ENCODE results near the gene TPP1.

DNA sequence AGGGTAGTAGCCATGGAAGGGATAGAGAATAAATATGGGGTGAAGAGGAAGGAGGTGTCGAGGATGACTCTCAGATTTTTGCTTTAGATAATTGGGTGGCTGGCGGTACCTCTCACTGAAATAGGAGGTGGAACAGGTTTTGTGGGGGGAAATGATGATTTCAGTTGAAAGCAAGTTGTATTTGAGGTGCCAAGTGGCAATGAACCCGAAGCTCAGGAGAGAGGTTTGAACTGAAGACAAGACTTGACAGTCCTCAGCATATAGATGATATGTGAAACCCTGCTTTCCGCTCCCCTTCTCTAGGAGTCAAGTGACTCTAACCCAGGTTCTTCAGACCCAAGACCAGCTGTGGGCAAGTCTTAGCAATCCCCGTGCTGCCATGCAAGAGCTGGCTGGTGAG lies 49.5 kb downstream of the TPP1 start:
- TF ChIP-seq, protein P1, sequence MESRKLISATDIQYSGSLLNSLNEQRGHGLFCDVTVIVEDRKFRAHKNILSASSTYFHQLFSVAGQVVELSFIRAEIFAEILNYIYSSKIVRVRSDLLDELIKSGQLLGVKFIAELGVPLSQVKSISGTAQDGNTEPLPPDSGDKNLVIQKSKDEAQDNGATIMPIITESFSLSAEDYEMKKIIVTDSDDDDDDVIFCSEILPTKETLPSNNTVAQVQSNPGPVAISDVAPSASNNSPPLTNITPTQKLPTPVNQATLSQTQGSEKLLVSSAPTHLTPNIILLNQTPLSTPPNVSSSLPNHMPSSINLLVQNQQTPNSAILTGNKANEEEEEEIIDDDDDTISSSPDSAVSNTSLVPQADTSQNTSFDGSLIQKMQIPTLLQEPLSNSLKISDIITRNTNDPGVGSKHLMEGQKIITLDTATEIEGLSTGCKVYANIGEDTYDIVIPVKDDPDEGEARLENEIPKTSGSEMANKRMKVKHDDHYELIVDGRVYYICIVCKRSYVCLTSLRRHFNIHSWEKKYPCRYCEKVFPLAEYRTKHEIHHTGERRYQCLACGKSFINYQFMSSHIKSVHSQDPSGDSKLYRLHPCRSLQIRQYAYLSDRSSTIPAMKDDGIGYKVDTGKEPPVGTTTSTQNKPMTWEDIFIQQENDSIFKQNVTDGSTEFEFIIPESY (IDR thresholded peaks at IDR 0.05) = no peak
- TF ChIP-seq, protein P2, sequence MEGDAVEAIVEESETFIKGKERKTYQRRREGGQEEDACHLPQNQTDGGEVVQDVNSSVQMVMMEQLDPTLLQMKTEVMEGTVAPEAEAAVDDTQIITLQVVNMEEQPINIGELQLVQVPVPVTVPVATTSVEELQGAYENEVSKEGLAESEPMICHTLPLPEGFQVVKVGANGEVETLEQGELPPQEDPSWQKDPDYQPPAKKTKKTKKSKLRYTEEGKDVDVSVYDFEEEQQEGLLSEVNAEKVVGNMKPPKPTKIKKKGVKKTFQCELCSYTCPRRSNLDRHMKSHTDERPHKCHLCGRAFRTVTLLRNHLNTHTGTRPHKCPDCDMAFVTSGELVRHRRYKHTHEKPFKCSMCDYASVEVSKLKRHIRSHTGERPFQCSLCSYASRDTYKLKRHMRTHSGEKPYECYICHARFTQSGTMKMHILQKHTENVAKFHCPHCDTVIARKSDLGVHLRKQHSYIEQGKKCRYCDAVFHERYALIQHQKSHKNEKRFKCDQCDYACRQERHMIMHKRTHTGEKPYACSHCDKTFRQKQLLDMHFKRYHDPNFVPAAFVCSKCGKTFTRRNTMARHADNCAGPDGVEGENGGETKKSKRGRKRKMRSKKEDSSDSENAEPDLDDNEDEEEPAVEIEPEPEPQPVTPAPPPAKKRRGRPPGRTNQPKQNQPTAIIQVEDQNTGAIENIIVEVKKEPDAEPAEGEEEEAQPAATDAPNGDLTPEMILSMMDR (IDR thresholded peaks at IDR 0.05; ENCODE audit: low read depth, low read length, missing input control) = no peak
- TF ChIP-seq, protein P3, sequence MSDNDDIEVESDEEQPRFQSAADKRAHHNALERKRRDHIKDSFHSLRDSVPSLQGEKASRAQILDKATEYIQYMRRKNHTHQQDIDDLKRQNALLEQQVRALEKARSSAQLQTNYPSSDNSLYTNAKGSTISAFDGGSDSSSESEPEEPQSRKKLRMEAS (IDR thresholded peaks at IDR 0.05) = no peak
- TF ChIP-seq RAD21 (IDR thresholded peaks at IDR 0.05) (no peak), TAF1 (conservative IDR thresholded peaks at IDR 0.05) (no peak), GABPA (IDR thresholded peaks at IDR 0.05 in 1 of 2, conservative IDR thresholded peaks at IDR 0.05 in 1 of 2) (no peak), EGR1 (IDR thresholded peaks at IDR 0.05; ENCODE audit: low read depth in 2 of 2) (no peak), YY1 (IDR thresholded peaks at IDR 0.05) (no peak), JUND (IDR thresholded peaks at IDR 0.05) (no peak), SP1 (IDR thresholded peaks at IDR 0.05) (no peak), HNF4A (conservative IDR thresholded peaks at IDR 0.05) (no peak), HNF4G (IDR thresholded peaks at IDR 0.05) (no peak)
- TF ChIP-seq, protein P4, sequence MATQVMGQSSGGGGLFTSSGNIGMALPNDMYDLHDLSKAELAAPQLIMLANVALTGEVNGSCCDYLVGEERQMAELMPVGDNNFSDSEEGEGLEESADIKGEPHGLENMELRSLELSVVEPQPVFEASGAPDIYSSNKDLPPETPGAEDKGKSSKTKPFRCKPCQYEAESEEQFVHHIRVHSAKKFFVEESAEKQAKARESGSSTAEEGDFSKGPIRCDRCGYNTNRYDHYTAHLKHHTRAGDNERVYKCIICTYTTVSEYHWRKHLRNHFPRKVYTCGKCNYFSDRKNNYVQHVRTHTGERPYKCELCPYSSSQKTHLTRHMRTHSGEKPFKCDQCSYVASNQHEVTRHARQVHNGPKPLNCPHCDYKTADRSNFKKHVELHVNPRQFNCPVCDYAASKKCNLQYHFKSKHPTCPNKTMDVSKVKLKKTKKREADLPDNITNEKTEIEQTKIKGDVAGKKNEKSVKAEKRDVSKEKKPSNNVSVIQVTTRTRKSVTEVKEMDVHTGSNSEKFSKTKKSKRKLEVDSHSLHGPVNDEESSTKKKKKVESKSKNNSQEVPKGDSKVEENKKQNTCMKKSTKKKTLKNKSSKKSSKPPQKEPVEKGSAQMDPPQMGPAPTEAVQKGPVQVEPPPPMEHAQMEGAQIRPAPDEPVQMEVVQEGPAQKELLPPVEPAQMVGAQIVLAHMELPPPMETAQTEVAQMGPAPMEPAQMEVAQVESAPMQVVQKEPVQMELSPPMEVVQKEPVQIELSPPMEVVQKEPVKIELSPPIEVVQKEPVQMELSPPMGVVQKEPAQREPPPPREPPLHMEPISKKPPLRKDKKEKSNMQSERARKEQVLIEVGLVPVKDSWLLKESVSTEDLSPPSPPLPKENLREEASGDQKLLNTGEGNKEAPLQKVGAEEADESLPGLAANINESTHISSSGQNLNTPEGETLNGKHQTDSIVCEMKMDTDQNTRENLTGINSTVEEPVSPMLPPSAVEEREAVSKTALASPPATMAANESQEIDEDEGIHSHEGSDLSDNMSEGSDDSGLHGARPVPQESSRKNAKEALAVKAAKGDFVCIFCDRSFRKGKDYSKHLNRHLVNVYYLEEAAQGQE (IDR thresholded peaks at IDR 0.05) = no peak
- TF ChIP-seq, protein P5, sequence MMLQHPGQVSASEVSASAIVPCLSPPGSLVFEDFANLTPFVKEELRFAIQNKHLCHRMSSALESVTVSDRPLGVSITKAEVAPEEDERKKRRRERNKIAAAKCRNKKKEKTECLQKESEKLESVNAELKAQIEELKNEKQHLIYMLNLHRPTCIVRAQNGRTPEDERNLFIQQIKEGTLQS (IDR thresholded peaks at IDR 0.05) = no peak

Data from liver (tissue), 3 donors.